Lower lobe of right lung (tissue), 2 donors: Measurements from ENCODE around the gene PPAN. TPM values are rescaled to one million over a fixed set of nuclear protein-coding genes. Genes with fewer than 3 reads are reported as not detected.

ENCODE experiments used
- ATAC-seq, 2 donors: fragments of 200-7000 bp; cut with Tn5 transposase; one replicate each; pipeline ENCODE4 v1.9.1; 2020 to 2022; ENCODE audit warnings: mild to moderate bottlenecking in 2 of 2, moderate library complexity in 2 of 2
- DNase-seq: peaks from one replicate; pipeline ENCODE4 v3.0.0-alpha.2; 2020
- H3K27ac ChIP-seq: fragments of 200-600 bp; one replicate; pipeline ENCODE4 v1.8.0; 2022
- H3K27me3 ChIP-seq: fragments of 200-600 bp; one replicate; pipeline ENCODE4 v1.8.0; 2022; ENCODE audit warnings: low read depth
- H3K36me3 ChIP-seq: fragments of 200-600 bp; one replicate; pipeline ENCODE4 v1.8.0; 2022; ENCODE audit warnings: mild to moderate bottlenecking
- H3K4me1 ChIP-seq: fragments of 200-600 bp; one replicate; pipeline ENCODE4 v1.8.0; 2022
- H3K4me3 ChIP-seq: fragments of 200-600 bp; one replicate; pipeline ENCODE4 v1.8.0; 2022; ENCODE audit warnings: mild to moderate bottlenecking
- H3K9me3 ChIP-seq: fragments of 200-600 bp; one replicate; pipeline ENCODE4 v1.8.0; 2022
- intact Hi-C: fragments of 100-400 bp; cut with DNase I; formaldehyde crosslinking; loops from one replicate; pipeline ENCODE4 v1.11.0; 2022
- total RNA-seq: library from RNA; stranded (reverse); fragmentation: NEBNext Ultra II Directional; extraction: Animal tissue kit (Norgen Biotek cat#: 25700); gene quantifications from one replicate; pipeline ENCODE4 v1.2.1, GENCODE V29; 2021
- TF ChIP-seq, protein P1 (sequence below): fragments of 200-600 bp; IDR thresholded peaks from one replicate; pipeline ENCODE4 v1.8.0; 2022; ENCODE audit warnings: antibody characterized with exemption, mild to moderate bottlenecking
- donor health status: DM: no; HTN: yes; CAD: no; lungs with severe emphysema.

PPAN gene
- total RNA-seq, 1 donor from 2014 or later, result 30.8 TPM

DNA sequence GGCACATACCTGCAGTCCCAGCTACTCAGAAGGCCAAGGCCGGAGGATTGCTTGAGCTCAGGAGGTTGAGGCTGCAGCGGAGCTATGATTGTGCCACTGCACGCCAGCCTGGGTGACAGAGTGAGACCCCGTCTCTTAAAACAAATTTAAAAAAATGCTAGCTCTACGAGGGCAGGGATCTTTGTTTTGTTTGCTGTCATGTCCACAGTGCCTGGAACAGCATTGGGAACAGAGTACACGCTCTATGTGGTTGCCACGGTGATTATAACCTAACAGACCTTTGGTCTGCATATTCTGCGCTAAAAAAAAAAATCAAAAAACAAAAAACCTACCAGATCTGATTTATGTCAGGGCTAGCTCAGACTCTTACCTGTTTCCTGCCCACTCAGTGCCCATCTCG is 22.3 kb upstream of the PPAN start:
- Histone ChIP-seq H3K36me3 (peaks cover 1% of the 10 kb centered on the region), H3K4me1 (no peaks in the 10 kb centered on the region), H3K9me3 (no peaks in the 10 kb centered on the region), H3K4me3 (no peak overlapping the region), H3K27me3 (no peaks in the 10 kb centered on the region), H3K27ac (no peak overlapping the region)
- intact Hi-C loops, result no loop called here
- no peak for DNase-seq
- no peak for ATAC-seq
- TF ChIP-seq, protein P1, sequence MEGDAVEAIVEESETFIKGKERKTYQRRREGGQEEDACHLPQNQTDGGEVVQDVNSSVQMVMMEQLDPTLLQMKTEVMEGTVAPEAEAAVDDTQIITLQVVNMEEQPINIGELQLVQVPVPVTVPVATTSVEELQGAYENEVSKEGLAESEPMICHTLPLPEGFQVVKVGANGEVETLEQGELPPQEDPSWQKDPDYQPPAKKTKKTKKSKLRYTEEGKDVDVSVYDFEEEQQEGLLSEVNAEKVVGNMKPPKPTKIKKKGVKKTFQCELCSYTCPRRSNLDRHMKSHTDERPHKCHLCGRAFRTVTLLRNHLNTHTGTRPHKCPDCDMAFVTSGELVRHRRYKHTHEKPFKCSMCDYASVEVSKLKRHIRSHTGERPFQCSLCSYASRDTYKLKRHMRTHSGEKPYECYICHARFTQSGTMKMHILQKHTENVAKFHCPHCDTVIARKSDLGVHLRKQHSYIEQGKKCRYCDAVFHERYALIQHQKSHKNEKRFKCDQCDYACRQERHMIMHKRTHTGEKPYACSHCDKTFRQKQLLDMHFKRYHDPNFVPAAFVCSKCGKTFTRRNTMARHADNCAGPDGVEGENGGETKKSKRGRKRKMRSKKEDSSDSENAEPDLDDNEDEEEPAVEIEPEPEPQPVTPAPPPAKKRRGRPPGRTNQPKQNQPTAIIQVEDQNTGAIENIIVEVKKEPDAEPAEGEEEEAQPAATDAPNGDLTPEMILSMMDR, result no peak

- H3K27me3 ChIP-seq, result no peaks in the 10 kb centered on the region
These were observed 21.4 kb upstream of the PPAN start for GRCh38 chr19:10084803-10085202.

DNA sequence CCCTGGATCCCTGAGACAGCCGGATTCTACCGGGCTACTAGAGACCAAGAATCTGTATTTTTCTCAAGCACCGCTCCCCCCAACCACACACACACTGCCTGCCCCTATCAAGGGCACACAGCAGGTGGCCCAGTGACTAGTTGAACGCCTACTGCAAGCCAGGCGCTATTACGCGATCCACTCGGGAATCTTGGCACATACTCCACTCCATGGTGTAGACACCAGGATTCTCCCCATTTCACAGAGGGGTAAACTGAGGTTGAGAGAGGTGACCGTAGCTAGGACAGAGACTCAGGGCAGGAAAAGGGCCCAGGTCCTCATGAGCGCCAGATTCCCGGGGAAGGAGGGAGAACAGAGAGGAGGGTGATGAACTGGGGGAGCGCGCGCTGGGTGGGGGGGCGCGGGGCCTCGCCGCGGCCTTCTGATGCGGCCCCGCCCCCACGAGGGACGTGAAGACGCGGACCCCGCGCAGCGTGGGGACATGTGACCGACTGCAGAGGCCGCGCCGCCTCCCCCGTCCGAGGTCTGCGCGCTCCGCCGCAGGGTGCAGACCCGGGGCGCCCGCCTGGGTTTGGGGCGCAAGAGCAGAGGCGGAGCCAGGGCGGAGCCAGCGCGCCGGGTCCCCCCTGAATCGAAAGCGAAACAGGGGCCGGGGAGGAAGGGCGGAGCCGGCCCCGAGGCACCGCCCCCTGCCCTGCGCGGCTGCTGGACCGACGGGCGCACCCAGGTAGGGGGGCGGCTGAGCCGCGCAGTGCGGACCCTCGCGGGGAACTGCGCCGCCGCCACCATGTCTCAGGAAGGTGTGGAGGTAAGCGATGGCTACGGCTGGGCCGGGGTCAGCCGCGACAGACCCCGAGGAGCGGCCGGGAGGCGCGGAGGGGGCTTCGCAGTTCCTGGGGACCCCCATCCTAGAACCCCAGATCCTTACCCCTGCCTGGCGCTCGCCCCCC is 20.2 kb upstream of the PPAN start, which contains the start of gene SHFL:
Gene SHFL (plus strand): TSS at position 677 of the 950 bp plus-strand sequence. CDS start 111 bp downstream, at position 788.
- H3K4me3 ChIP-seq, result peak within 1 kb of the TSS; percentile 100
- intact Hi-C loops, result no loop called here
- peak; percentile 89 for DNase-seq
- peak within 1 kb of the TSS; percentile 94 for H3K27ac ChIP-seq
- H3K27me3 ChIP-seq, result no peaks in the 10 kb centered on the region
- TF ChIP-seq, protein P1, result no peak
- ATAC-seq, result peak; percentile 95 to 98
- no peaks in the 10 kb centered on the region for H3K9me3 ChIP-seq
- H3K36me3 ChIP-seq, result peaks cover 20% of the 10 kb centered on the region
- no peaks in the 10 kb centered on the region for H3K4me1 ChIP-seq

More at GRCh38 chr19:10084803-10085202, 21.4 kb upstream of the PPAN start:
- ATAC-seq (no peak), DNase-seq (no peak)
- intact Hi-C loops, result no loop called here
- TF ChIP-seq, protein P1, result no peak
- H3K27ac ChIP-seq, result no peak overlapping the region
- peaks cover 9% of the 10 kb centered on the region for H3K36me3 ChIP-seq
- no peaks in the 10 kb centered on the region for H3K4me1 ChIP-seq
- no peak overlapping the region for H3K4me3 ChIP-seq
- H3K9me3 ChIP-seq, result no peaks in the 10 kb centered on the region

- DNase-seq (no peak), ATAC-seq (peak; percentile 23 to 35)
- intact Hi-C loops, result no loop called here
- TF ChIP-seq, protein P1, result no peak
- Histone ChIP-seq H3K27me3 (no peaks in the 10 kb centered on the region), H3K36me3 (peaks cover 27% of the 10 kb centered on the region), H3K27ac (peak overlapping the region; percentile 94), H3K4me1 (no peaks in the 10 kb centered on the region), H3K4me3 (peak overlapping the region; percentile 100), H3K9me3 (no peaks in the 10 kb centered on the region)
These were observed 19.5 kb upstream of the PPAN start for GRCh38 chr19:10086591-10087192.

DNA sequence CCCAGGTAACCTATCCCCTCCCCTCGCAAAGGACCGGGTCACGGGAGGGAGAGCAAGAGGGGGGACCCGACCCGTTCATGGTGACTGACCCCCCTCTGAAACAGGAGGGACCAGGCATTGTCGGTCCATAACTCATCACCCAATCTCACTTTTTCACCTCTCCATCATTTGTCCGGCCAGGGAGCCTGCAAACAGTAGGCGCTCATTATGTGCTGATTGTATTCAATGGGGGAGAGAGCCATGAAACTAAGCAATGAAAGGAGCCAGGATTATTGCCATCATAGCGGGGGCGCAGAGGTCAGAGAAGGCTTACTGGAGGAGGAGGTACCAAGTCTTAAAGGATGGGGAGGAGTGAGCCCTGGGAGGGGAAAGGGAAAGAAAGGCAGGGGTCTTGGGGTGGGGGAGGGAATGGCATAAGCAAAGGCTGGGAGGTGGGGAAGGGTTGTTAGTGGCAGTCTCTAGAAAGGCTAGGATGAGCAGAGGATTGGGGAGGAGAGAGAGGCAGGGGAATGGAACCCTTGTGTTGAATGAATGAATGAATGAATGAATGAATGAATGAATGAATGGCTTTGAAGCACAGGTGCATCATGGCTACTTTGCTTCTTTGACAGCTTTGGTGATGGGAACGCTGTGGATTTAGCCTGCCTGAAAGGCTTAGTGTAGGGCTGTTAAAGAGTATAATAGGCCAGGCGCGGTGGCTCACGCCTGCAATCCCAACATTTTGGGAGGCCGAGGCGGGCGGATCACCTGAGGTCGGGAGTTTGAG is 18.7 kb upstream of the PPAN start:
- Histone ChIP-seq H3K36me3 (peaks cover 35% of the 10 kb centered on the region), H3K27ac (peak overlapping the region; percentile 94), H3K27me3 (no peaks in the 10 kb centered on the region), H3K4me3 (peak overlapping the region; percentile 100), H3K9me3 (no peaks in the 10 kb centered on the region), H3K4me1 (no peaks in the 10 kb centered on the region)
- intact Hi-C loops, result no loop called here
- ATAC-seq (no peak), DNase-seq (no peak)
- TF ChIP-seq, protein P1, result no peak
